HCT116 (cell line): ENCODE data around the gene GRAMD2A. TPM values are rescaled to one million over a fixed set of nuclear protein-coding genes. Genes with fewer than 3 reads are reported as not detected.

Experiments
- ATAC-seq: fragments of 200-7000 bp; cut with Tn5 transposase; 2 replicates; pipeline ENCODE4 v1.9.1; 2020; ENCODE audit warnings: mild to moderate bottlenecking, moderate library complexity
- BruUV-seq: library from RNA; stranded (reverse); fragments of 400-500 nt; replicated peaks from 2 replicates; lab custom pipeline; 2021; lab: Mats Ljungman, UMichigan
- CTCF ChIA-PET: fragments of 300-600 bp; sonication (Branson Sonifier 250); formaldehyde crosslinking; loops from one replicate; lab custom pipeline; 2021; ENCODE audit warnings: antibody characterized with exemption; lab: Charles Lee
- POLR2A ChIA-PET: fragments of 300-600, 350-600 bp; sonication (Branson Sonifier 250); formaldehyde crosslinking; loops from one replicate; lab custom pipeline; 2021; ENCODE audit warnings: antibody characterized with exemption; lab: Charles Lee
- RAD21 ChIA-PET, 2 experiments: fragments of 300-600 bp; sonication (Branson Sonifier 250); formaldehyde crosslinking; loops; one replicate each; lab custom pipeline; 2023; ENCODE audit warnings: low total read pairs in 2 of 2; ENCODE audit not compliant: uncharacterized antibody in 2 of 2, unreplicated experiment in 2 of 2, low non-redundant PET in 1 of 2; lab: Charles Lee
- DNase-seq: peaks from one replicate; pipeline ENCODE4 v3.0.0-alpha.2; 2010; ENCODE audit warnings: low read depth, low spot score
- H2AFZ ChIP-seq: fragments of 200-600 bp; shearing (Covaris generic), sonication (generic); 2 replicates; pipeline ENCODE4 v1.6.1; 2017; ENCODE audit warnings: low read depth, mixed run types, mixed read lengths, antibody characterized with exemption, low read length; ENCODE audit not compliant: poor library complexity, severe bottlenecking
- H3K27ac ChIP-seq: 2 replicates; pipeline ENCODE4 v1.5.1; 2012; ENCODE audit warnings: low read depth, low read length
- H3K27me3 ChIP-seq: fragments of 200-600 bp; sonication (generic); 2 replicates; pipeline ENCODE4 v1.6.1; 2016; ENCODE audit warnings: mixed run types, low read length, mixed read lengths; ENCODE audit not compliant: insufficient read depth
- H3K36me3 ChIP-seq, 2 experiments: fragments of 200-500 bp in 1 of 2; fragments of 200-600 bp in 1 of 2; sonication (Bioruptor generic) in 1 of 2; sonication (generic) in 1 of 2; 2 replicates each; pipeline versions ENCODE4 v1.5.1 to v1.6.1; 2014 to 2016; ENCODE audit warnings: low read length in 2 of 2, inconsistent platforms in 1 of 2, mixed read lengths in 1 of 2, mixed run types in 1 of 2; ENCODE audit not compliant: insufficient read depth in 2 of 2, control insufficient read depth in 1 of 2
- H3K4me1 ChIP-seq, 2 experiments: fragments of 200-600 bp in 1 of 2; sonication (generic) in 1 of 2; 2 replicates each; pipeline versions ENCODE4 v1.5.1 to v1.6.1; 2012 to 2017; ENCODE audit warnings: low read length in 2 of 2, inconsistent platforms in 1 of 2, mild to moderate bottlenecking in 1 of 2, mixed read lengths in 1 of 2, mixed run types in 1 of 2, moderate library complexity in 1 of 2; ENCODE audit not compliant: insufficient read depth in 2 of 2, control insufficient read depth in 1 of 2
- H3K4me2 ChIP-seq: fragments of 200-600 bp; sonication (generic); 2 replicates; pipeline ENCODE4 v1.6.1; 2017; ENCODE audit warnings: mixed run types, low read length, mixed read lengths
- H3K4me3 ChIP-seq, 2 experiments: fragments of 200-600 bp in 1 of 2; sonication (generic) in 1 of 2; replicated peaks in 1 of 2; 2 replicates each; pipeline ENCODE4 v1.5.1; 2011 to 2016; ENCODE audit warnings: low read length in 2 of 2, control low read depth in 1 of 2, low read depth in 1 of 2, mild to moderate bottlenecking in 1 of 2, mixed read lengths in 1 of 2, mixed run types in 1 of 2
- H3K79me2 ChIP-seq: fragments of 200-600 bp; sonication (generic); 2 replicates; pipeline ENCODE4 v1.6.1; 2017; ENCODE audit warnings: mild to moderate bottlenecking, mixed run types, low read length, moderate library complexity, mixed read lengths; ENCODE audit not compliant: insufficient read depth
- H3K9ac ChIP-seq: fragments of 200-600 bp; sonication (generic); 2 replicates; pipeline ENCODE4 v1.6.1; 2016; ENCODE audit warnings: low read length, mixed read lengths
- H3K9me2 ChIP-seq: fragments of 200-600 bp; sonication (generic), shearing (Covaris generic); 2 replicates; pipeline ENCODE4 v1.6.1; 2017; ENCODE audit warnings: mixed run types, mild to moderate bottlenecking, moderate library complexity; ENCODE audit not compliant: insufficient read depth
- H3K9me3 ChIP-seq, 2 experiments: fragments of 200-500 bp in 1 of 2; fragments of 200-600 bp in 1 of 2; sonication (Bioruptor generic) in 1 of 2; sonication (generic) in 1 of 2; 2 replicates each; pipeline ENCODE4 v1.6.1; 2014 to 2017; ENCODE audit warnings: low read length in 2 of 2, mixed read lengths in 2 of 2, inconsistent platforms in 1 of 2, low read depth in 1 of 2, mild to moderate bottlenecking in 1 of 2, mixed run types in 1 of 2, moderate library complexity in 1 of 2; ENCODE audit not compliant: control insufficient read depth in 1 of 2, insufficient read depth in 1 of 2
- H4K20me1 ChIP-seq: fragments of 200-600 bp; sonication (generic), shearing (Covaris generic); 2 replicates; pipeline ENCODE4 v1.6.1; 2017; ENCODE audit warnings: mixed run types, mild to moderate bottlenecking, moderate library complexity; ENCODE audit not compliant: insufficient read depth
- CBX3 ChIP-seq: IDR thresholded peaks from 2 replicates; pipeline ENCODE4 v1.6.1; 2012; ENCODE audit warnings: low read depth
- CEBPB ChIP-seq: IDR thresholded peaks from 2 replicates; pipeline ENCODE4 v1.6.1; 2012; ENCODE audit warnings: low read depth
- EZH2 ChIP-seq: fragments of 200-600 bp; sonication (generic); IDR thresholded peaks from 2 replicates; pipeline ENCODE4 v1.6.1; 2017; ENCODE audit warnings: antibody characterized with exemption, mixed run types
- RAD21 ChIP-seq: IDR thresholded peaks from 2 replicates; pipeline ENCODE4 v1.6.1; 2012; ENCODE audit warnings: low read depth, mild to moderate bottlenecking
- SRF ChIP-seq: IDR thresholded peaks from 2 replicates; pipeline ENCODE4 v1.6.1; 2012; ENCODE audit warnings: low read depth
- TCF7L2 ChIP-seq: IDR thresholded peaks from 2 replicates; pipeline ENCODE4 v1.7.0; 2011; ENCODE audit warnings: borderline replicate concordance, inconsistent platforms; ENCODE audit not compliant: insufficient read depth, insufficient read length; ENCODE audit errors: extremely low read depth
- ZNF274 ChIP-seq: fragments of 200-500 bp; sonication (Bioruptor generic); IDR thresholded peaks from 2 replicates; pipeline ENCODE4 v1.6.1; 2014; ENCODE audit warnings: mild to moderate bottlenecking, low read depth, low read length, inconsistent platforms
- intact Hi-C: fragments of 100-400 bp; cut with micrococcal nuclease; formaldehyde crosslinking; loops from 2 replicates; pipeline ENCODE4 v1.10.0; 2022
- total RNA-seq: library from RNA; stranded (reverse); gene quantifications from one replicate; pipeline ENCODE4 v1.2.1, GENCODE V29; 2021; ENCODE audit not compliant: unreplicated experiment
- TF ChIP-seq, protein P1 (sequence below): IDR thresholded peaks from 2 replicates; pipeline ENCODE4 v1.6.1; 2012
- TF ChIP-seq, protein P2 (sequence below): IDR thresholded peaks from 2 replicates; pipeline ENCODE4 v1.6.1; 2012; ENCODE audit warnings: low read depth

GRAMD2A gene
- total RNA-seq, 1 experiment from 2014 or later, result 8.0 TPM

DNA sequence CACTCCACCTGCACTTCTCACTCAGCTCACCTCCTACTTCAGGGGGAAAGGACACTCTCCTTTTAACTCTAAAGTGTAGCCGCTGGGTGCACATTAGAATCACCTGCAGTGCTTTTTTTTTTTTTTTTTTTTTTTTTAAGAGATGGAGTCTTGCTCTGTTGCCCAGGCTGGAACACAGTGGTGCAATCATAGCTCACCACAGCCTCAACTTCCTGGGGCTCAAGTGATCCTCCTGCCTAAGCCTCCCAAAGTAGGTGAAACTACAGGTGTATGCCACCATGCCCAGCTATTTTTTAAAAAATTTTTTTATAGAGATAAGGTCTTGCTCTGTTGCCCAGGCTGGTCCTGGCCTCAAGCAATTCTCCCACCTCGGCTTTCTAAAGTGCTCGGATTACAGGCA lies 20.8 kb downstream of the GRAMD2A start:
- CTCF ChIA-PET, result no interaction called here
- H3K4me2 ChIP-seq, result no peak overlapping the region
- H3K4me3 ChIP-seq, result no peak overlapping the region
- no peak overlapping the region for H2AFZ ChIP-seq
- DNase-seq (no peak), ATAC-seq (no peak)
- no peaks in the 10 kb centered on the region for H3K9me2 ChIP-seq
- intact Hi-C loops, result no loop called here
- RAD21 ChIA-PET, result no interaction called here
- no TSS peak for BruUV-seq
- H3K9me3 ChIP-seq, result no peaks in the 10 kb centered on the region
- H3K9ac ChIP-seq, result no peak overlapping the region
- no peak overlapping the region for H3K27ac ChIP-seq
- no peaks in the 10 kb centered on the region for H3K36me3 ChIP-seq
- POLR2A ChIA-PET, result no interaction called here
- no peaks in the 10 kb centered on the region for H3K27me3 ChIP-seq
- no peak for TF ChIP-seq TCF7L2
- TF ChIP-seq, protein P1, sequence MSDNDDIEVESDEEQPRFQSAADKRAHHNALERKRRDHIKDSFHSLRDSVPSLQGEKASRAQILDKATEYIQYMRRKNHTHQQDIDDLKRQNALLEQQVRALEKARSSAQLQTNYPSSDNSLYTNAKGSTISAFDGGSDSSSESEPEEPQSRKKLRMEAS, result no peak
- TF ChIP-seq SRF, result no peak
- TF ChIP-seq CEBPB, result no peak
- no peak for TF ChIP-seq RAD21
- TF ChIP-seq EZH2, result no peak
- no peak for TF ChIP-seq ZNF274
- no peaks in the 10 kb centered on the region for H4K20me1 ChIP-seq
- H3K4me1 ChIP-seq, result peaks cover 3 to 4% of the 10 kb centered on the region in 2 experiments; a peak in 2 of 4 replicates
- no peaks in the 10 kb centered on the region for H3K79me2 ChIP-seq

DNA sequence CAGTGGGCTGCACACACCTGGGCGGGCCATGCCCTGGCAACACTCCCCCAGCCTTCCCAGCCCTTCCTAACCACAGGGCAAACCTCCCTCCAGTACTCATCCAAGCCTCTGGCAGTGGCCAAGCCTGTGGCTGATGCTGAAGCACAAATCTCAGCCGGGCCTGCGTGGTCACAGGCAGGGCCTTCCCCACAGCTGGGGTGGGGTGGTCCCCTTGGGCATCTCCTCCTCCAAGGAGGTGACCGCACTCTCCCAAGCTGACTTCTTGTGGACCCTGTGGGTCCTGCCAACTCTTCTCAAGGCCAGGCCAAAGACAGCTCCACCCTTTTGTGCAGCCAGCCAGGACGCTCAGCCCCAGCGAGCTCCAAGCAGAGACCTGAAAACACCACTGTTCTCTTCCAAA lies 21.4 kb downstream of the GRAMD2A start:
- no peaks in the 10 kb centered on the region for H3K27me3 ChIP-seq
- ATAC-seq, result no peak
- no peak overlapping the region for H2AFZ ChIP-seq

More for the DNA sequence above, 21.4 kb downstream of the GRAMD2A start:
- Histone ChIP-seq H3K27ac (no peak overlapping the region), H3K79me2 (no peaks in the 10 kb centered on the region), H3K4me3 (no peak overlapping the region), H3K9ac (no peak overlapping the region), H3K4me2 (no peak overlapping the region), H3K4me1 (peaks cover 3 to 4% of the 10 kb centered on the region in 2 experiments; a peak in 2 of 4 replicates), H3K36me3 (no peaks in the 10 kb centered on the region), H3K9me2 (no peaks in the 10 kb centered on the region), H4K20me1 (no peaks in the 10 kb centered on the region), H3K9me3 (no peaks in the 10 kb centered on the region)
- ChIA-PET POLR2A (no interaction called here), CTCF (no interaction called here), RAD21 (no interaction called here)
- intact Hi-C loops, result no loop called here
- BruUV-seq, result no TSS peak
- no peak for TF ChIP-seq EZH2
- TF ChIP-seq, protein P1, result no peak
- TF ChIP-seq CBX3, result no peak
- TF ChIP-seq, protein P2, sequence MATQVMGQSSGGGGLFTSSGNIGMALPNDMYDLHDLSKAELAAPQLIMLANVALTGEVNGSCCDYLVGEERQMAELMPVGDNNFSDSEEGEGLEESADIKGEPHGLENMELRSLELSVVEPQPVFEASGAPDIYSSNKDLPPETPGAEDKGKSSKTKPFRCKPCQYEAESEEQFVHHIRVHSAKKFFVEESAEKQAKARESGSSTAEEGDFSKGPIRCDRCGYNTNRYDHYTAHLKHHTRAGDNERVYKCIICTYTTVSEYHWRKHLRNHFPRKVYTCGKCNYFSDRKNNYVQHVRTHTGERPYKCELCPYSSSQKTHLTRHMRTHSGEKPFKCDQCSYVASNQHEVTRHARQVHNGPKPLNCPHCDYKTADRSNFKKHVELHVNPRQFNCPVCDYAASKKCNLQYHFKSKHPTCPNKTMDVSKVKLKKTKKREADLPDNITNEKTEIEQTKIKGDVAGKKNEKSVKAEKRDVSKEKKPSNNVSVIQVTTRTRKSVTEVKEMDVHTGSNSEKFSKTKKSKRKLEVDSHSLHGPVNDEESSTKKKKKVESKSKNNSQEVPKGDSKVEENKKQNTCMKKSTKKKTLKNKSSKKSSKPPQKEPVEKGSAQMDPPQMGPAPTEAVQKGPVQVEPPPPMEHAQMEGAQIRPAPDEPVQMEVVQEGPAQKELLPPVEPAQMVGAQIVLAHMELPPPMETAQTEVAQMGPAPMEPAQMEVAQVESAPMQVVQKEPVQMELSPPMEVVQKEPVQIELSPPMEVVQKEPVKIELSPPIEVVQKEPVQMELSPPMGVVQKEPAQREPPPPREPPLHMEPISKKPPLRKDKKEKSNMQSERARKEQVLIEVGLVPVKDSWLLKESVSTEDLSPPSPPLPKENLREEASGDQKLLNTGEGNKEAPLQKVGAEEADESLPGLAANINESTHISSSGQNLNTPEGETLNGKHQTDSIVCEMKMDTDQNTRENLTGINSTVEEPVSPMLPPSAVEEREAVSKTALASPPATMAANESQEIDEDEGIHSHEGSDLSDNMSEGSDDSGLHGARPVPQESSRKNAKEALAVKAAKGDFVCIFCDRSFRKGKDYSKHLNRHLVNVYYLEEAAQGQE, result no peak
- DNase-seq, result no peak
